NCI-H2107 (cell line): ENCODE measurements around the gene SYPL1.

Source experiments
- DNase-seq: peaks from one replicate; lab custom pipeline; 2025; lab: John Stamatoyannopoulos, UW

SYPL1 gene

DNA sequence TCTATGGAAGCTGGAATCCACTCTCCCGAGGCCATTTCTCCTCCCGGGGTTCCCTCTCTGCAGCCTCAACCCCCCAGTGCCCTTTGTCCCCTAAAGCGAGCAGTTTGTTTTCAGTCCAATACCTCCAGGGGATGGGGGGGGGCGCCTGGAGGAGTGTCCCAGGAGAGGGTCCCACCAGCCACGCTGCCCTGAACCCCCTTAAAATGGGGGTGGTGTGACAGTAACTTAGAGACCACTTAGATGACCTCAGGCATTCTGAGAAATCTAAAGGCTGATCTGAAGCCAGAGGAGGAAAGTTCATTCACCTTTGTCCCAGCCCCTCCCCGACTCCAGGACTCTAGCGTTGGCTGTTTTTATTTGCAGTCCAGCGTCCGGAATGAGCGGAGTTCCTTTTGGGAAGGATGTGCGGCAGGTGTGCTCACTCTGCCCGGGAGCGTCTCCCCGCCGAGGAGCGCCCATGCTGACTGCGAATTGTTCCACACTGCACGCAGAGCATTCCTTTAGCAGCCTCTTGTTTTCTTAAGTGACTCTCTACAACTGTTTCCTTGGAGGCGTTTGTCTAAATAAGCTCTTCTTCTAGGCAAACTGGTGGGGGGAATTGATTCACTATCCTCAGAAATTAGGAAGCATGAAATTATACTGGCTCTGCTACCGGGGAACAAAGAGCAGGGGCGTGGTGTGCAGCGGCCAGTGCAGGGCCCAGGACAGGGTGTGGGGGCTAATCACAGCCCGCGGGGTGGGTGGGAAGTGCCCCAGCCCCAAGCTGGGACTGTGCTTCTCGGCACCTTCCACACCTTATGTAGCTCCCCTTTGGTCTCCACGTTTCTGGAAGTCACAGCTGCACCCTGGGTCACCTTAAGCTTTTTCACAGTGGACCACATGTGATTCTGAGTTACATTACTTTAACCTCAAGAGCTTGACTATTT, 46.3 kb downstream of the SYPL1 start:
- no peak for DNase-seq

DNA sequence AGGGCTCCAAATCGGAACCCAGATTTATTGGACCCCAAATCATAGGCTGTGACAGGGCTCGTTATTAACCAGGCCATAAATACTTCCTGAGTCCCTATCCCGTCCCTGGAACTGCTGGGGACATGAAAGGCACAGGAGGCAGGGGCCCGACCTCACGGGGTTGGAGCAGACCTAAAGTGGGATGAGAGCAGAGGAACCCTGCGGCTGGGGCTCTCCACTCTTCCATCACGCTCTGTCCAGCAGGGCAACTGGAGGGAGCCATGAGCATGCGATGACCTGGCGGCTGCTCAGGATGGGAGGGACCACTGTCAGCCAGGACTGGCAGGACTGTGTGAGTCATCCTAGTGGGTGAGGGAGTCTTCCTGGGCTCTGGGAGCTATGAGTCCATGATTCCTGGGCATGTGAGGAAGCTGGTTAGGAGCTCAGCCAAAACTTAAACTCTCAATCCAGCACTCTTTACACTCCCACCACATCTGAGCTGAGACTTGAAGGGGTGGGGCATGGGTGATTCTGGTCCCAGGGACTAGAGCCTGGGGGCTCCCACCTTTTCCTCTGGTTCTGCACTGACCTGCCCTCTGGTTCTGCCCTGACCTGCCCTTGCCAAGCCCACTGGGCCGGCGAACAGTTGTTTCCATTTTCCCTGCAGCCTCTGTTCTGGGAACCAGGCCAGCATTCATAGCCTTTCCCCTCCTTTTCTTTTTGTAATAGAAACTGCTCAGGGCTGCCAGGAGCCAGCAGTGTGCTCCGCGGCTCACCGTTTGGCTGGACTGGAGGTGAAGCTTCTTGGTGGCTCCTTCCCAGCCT, 47.1 kb downstream of the SYPL1 start:
- DNase-seq, result no peak

DNA sequence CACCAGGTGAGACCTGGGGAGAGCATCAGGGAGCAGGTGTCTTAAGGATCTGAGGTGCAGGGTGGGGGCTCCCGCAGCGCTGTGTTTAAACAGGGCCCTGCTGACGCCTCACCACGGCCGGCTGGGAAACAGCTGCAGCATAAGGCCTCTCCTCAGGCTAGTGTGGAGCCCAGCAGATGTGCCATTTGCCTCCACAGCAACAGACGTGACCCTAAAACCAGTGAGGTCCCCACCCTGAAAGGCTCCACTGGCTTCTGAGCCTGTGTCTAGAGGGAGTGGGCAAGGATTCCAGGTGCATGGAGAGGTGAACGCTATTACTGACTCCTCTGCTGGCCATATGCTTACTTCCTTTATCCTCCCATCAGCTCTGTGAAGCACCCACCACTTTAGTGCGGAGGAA, 47.8 kb downstream of the SYPL1 start:
- no peak for DNase-seq

DNA sequence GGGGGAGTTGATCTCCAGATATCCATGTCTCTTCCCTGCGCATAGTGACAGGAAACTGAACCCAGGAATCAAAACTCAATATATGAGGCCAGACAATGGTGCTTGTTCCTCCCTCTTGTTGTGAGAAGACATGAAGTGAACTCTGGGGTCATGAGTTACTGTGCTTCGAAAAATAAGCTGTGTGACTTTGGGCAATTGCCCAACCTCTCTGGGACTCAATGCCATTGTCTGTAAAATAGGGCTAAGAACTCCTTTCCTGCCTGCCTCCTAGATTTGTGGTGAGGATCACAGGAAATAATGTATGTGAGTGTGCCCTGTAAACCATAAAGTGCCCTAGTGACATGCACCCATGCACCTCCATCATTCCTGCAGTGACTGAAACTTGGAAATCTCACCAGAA, 48.4 kb downstream of the SYPL1 start:
- DNase-seq, result no peak

DNA sequence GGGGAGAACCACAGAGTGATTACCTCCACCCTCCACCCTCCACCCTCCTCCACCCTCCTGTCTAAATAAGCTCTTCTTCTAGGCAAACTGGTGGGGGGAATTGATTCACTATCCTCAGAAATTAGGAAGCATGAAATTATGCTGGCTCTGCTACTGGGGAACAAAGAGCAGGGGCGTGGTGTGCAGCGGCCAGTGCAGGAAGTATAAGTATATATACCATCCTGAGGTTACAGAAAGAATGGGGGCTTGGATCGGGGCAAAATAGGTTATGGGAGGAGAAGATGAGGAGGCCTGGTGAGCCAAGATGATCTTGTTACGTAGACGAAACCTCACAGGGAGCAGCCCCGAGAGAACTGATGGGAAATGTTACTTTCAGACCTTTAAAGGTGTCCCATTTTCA, 49.1 kb downstream of the SYPL1 start:
- DNase-seq, result no peak

GRCh38 chr7:106062521-106062931, 49.6 kb downstream of the SYPL1 start:
- DNase-seq, result no peak

DNA sequence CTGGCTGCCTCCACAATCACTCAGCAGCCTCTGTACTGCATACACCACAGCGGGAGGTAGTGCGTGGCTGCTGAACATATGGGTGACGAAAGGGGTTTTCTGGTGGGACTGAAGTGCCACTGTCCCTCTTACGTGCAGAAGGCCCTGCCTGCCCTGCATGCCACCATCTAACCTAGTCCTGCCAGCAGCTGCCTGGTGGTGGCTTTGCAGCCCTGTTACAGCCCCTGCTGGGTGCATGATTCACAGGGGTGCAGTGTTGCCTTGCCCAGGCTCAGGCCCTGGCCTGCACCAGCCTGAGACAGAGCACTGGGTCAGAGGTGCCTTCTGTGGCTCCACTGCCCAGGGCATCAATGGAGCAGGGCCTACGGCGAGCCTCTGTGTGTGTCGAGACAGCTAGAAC, 50.1 kb downstream of the SYPL1 start:
- no peak for DNase-seq

GRCh38 chr7:106061301-106061979, 50.7 kb downstream of the SYPL1 start:
- no peak for DNase-seq

DNA sequence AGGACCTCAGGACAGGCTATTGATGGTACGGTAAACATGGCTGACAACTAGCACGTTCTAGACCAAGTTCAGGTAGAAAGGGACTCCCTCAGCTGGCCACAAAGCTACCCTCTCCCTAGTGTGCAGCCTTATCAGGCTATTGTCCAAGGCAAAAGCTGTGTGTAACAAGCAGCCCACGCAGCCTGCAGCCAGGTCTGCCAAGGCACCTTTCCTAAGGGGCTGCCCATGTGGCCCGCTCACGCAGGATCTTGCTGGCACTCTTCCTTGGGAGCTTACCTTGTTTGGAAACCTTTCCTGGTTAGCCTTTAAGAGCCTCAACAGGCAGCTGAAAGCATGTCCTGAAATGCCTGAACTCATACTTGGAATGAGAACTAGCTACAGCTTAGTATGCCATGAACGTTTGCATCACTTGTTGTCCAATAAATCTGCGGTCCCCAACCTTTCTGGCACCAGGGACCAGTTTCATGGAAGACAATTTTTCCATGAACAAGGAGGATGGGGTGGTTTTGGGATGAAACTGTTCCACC, 51.7 kb downstream of the SYPL1 start:
- DNase-seq, result no peak

DNA sequence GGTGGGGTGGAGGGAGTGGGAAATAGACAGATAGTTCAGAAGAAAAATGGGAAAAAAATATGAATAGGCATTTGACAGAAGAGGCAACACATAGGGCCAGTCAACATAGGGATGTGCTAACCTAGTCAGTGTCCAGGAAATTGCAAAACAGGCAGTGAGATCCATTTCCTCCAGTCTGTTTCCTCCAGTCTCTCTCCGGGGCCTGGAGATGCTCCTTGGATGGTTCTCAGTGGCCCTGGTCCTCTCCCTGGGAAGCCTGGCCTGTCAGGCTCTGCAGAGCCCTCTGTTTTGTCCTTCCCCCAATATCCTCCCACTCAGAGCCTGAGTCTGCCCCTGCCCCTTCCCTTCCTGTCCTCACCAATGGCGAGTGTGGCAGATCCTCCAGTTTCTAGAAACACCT, 52.6 kb downstream of the SYPL1 start:
- DNase-seq, result no peak

- no peak for DNase-seq
Observed at GRCh38 chr7:106058928-106059324, 53.2 kb downstream of the SYPL1 start.

GRCh38 chr7:106057962-106058927, 53.9 kb downstream of the SYPL1 start:
- DNase-seq, result peak; percentile 54

DNA sequence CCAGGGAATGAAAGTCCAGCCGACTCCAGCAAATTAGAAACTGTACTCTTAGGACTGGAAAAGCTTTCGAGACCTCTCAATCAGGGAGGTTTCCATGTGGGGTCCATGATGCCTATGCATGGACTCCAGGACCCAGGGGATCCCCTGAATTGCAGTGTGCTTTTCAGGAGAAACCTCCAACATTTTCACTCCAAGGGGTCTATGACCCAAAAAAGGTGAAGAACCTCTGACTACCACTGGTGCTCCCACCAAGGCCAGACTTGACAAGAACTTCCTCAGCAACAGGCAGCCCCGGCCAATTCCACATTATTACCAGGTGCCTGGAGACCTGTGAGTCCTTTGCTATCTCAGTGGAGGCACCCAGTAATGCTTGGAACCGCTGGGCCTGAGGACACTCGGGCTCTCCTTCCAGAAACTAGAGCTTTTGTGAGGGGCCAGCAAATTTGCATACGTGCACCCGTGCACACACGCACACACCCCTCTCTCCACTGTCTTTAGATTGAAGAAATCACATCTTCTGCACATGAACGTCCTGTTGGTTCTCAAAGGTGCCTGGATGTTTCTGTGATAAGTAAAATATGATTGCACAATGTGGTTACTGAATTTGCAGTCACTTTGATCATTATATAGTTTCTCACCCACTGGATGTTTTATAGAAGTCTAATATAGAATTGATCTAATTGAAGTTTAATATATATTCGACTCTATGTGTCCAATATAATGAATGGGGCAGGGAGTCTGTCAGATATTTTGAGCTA, 54.7 kb downstream of the SYPL1 start:
- DNase-seq, result no peak

DNA sequence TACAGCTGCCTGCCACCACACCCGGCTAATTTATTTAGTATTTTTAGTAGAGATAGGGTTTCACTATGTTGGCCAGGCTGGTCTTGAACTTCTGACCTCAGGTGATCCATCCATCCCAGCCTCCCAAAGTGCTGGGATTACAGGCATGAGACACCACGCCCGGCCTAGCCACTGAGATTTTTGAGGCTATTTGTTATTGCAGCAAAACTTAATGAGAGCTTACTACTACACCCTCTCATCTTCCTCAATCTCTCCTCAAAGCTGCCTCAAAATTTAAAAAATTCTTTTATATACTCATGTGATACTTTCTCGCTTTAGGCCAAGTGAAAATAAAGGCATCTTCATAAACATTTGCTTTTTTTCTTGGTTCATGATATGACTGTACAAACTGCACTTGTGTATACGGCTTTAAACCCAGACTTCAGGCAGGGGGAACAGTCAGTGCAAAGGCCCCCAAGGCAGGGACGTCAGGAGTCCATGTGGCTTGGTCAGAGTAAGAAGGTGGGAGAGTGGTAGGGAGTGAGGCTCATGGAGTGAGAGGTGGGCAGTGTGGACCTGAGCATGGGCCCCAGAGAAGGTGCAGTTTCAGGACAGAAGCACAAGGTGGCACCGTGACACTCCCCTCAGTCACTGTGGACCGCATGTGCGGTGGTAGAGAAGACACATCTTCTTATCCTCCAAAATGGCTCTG, 55.5 kb downstream of the SYPL1 start:
- peak; percentile 50 for DNase-seq

GRCh38 chr7:106054971-106055532, 57.1 kb downstream of the SYPL1 start:
- no peak for DNase-seq

- no peak for DNase-seq
Observed at GRCh38 chr7:106054156-106054910, 57.8 kb downstream of the SYPL1 start.

GRCh38 chr7:106053109-106053508, 59.0 kb downstream of the SYPL1 start:
- DNase-seq, result no peak

GRCh38 chr7:106052681-106053080, 59.4 kb downstream of the SYPL1 start:
- no peak for DNase-seq

DNA sequence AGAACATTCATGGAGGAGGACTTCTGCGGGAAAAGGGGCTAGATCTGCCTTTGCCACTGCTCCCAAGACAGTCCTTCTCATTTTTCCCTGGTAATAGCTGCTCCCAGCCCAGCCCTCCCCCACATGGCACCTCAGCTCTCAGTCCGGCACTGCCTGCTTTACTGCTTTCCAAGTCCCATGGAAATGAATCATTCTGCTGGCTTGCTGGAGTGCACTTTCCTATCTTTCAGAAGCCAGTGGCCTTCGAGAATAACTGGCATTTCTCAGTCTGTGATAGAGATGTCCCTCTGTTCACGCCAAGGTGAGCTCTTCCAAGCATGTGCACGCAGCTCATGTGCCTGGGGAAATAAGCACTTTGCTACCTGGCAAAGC, 61.4 kb downstream of the SYPL1 start:
- no peak for DNase-seq
